HG03095 (cell line): ENCODE results near the gene KLHL8.
"Not testable (repeated sequence)": the region's sequence is repeated elsewhere in the genome, so short reads cannot be mapped to it uniquely, and the experiment has no call there.

Source experiments
- ATAC-seq: cut with Tn5 transposase; IDR thresholded peaks from one replicate; pipeline ENCODE4 v1.9.1; 2021; ENCODE audit warnings: moderate library complexity; ENCODE audit not compliant: unreplicated experiment

Gene KLHL8

GRCh38 chr4:87228262-87228860 lies 7.9 kb upstream of the KLHL8 start:
- no peak for ATAC-seq

- ATAC-seq, result no peak
Observed at GRCh38 chr4:87227751-87228151, 7.3 kb upstream of the KLHL8 start.

GRCh38 chr4:87225936-87226335 lies 5.5 kb upstream of the KLHL8 start:
- ATAC-seq, result no peak

- ATAC-seq, result no peak
Observed at GRCh38 chr4:87224141-87224923, 3.9 kb upstream of the KLHL8 start.

GRCh38 chr4:87219632-87220093 lies 755 bp downstream of the KLHL8 start:
- peak; percentile 37 for ATAC-seq

- not testable (repeated sequence) for ATAC-seq
Observed at GRCh38 chr4:87217235-87217763, 3.1 kb downstream of the KLHL8 start.

- ATAC-seq, result no peak
Observed at GRCh38 chr4:87216469-87216868, 3.9 kb downstream of the KLHL8 start.

GRCh38 chr4:87213421-87214075 lies 6.9 kb downstream of the KLHL8 start:
- no peak for ATAC-seq

GRCh38 chr4:87211249-87211952 lies 9.0 kb downstream of the KLHL8 start:
- no peak for ATAC-seq

- peak; percentile 60 for ATAC-seq
Observed at GRCh38 chr4:87209696-87210095, 10.7 kb downstream of the KLHL8 start.

- peak; percentile 10 for ATAC-seq
Observed at GRCh38 chr4:87209182-87209581, 11.2 kb downstream of the KLHL8 start.

GRCh38 chr4:87204559-87204958 lies 15.9 kb downstream of the KLHL8 start:
- no peak for ATAC-seq

GRCh38 chr4:87196927-87197326 lies 23.5 kb downstream of the KLHL8 start:
- no peak for ATAC-seq

- ATAC-seq, result no peak
Observed at GRCh38 chr4:87196146-87196545, 24.3 kb downstream of the KLHL8 start.

GRCh38 chr4:87193958-87194675 lies 26.3 kb downstream of the KLHL8 start:
- no peak for ATAC-seq

- ATAC-seq, result no peak
Observed at GRCh38 chr4:87192145-87192919, 28.1 kb downstream of the KLHL8 start.

GRCh38 chr4:87188932-87189331 lies 31.5 kb downstream of the KLHL8 start:
- no peak for ATAC-seq

- no peak for ATAC-seq
Observed at GRCh38 chr4:87188048-87188447, 32.4 kb downstream of the KLHL8 start.

- no peak for ATAC-seq
Observed at GRCh38 chr4:87185146-87185870, 35.1 kb downstream of the KLHL8 start.
